Astrocyte (in vitro differentiated cells and primary cell): ENCODE results near the gene APOBR.

Experiments used
- CTCF ChIP-seq: IDR thresholded peaks from 2 replicates; pipeline ENCODE4 v1.5.1; 2011; ENCODE audit warnings: low read depth, mild to moderate bottlenecking, inconsistent platforms, low read length, moderate library complexity; ENCODE audit not compliant: insufficient read depth
- EZH2 ChIP-seq: IDR thresholded peaks from 2 replicates; pipeline ENCODE4 v1.6.1; 2012; ENCODE audit warnings: mild to moderate bottlenecking, low read length, inconsistent platforms; ENCODE audit not compliant: insufficient read depth

DNA sequence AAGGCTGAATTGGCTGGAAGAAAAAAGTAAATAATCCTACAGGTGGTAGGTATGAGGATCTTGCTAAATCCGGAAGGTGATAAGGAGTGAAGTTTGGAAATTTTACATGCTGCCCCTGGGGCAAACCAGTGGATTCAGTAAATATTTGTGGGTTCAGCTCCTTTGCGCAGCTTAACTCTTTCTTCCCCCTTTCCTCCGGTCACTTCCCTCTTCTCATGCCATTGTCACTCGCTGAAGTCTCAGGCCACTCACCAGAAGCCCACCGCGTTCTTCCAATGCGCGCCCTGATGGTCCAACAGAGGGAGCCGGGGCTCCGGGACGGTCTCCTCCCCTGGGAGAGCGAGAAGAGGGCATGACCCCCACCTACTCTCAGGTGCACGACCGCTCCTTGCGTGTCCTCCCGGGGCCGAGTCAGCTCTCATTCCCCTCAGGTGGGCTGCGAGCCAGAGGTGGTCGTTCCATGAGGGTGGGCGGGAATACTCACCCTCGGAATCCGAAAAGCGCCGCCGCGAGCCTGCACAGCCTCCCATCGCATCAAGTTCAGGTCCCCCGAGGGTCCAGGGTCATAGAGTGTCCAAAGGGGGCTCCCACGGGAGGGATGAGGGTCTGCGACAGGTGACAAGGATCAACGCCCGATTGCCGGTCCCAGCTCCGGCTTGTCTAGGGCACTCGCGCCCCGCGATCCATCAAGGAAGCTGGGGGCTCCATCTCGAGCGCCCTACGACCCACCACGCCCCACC lies 3.0 kb upstream of the APOBR start:
- TF ChIP-seq EZH2: no peak
- TF ChIP-seq CTCF: no peak
